Measurements from ENCODE around the gene CHST11.

DNA sequence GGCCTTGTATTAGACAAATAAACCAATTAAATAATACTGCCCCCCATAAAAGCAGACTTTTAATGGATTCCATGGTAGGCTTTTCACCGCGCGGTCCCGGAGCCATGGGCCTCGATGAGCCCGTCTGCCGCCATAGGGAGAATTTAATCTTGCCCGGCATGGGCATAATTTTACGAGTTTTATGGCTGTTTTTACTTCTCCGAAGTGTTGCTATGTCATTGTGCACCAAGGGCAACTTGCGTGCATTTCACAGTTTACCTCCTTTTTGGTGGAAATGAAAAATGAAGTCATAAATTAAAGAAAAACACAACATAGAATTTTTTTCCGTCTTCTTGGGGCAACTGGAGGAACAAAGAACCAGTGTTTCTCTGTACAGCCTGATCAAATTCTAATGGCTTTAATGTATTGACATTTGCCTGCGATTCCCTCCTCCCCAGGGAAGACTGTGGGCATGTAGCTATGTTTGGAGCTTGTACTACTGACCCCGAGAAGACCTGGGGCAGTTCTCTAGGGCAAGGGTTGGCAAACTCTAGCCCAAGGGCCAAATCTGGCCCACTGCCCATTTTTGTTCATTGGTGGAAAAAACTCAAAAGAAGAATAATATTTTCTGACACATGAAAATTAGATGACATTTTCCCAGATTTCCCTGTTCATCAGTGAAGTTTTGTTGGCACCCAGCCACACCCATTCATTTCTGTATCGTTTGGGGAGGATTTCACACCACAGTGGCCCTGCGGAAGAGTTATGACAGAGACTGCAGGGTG lies 142.7 kb downstream of the CHST11 start:
- TF ChIP-seq POLR2A (IDR thresholded peaks at IDR 0.05; ENCODE audit: low read length) = no peak
- no peak for TF ChIP-seq GATA1 (IDR thresholded peaks at IDR 0.05; ENCODE audit: low read depth, low read length)
